Mucosa of descending colon (tissue), 3 donors: ENCODE measurements around the gene ITGAV. TPM values are rescaled to one million over a fixed set of nuclear protein-coding genes. Genes with fewer than 3 reads are reported as not detected.
A peak's percentile ranks its signal among the peaks of the same experiment; 100 is the strongest.

Experiments used
- ATAC-seq: fragments of 200-7000 bp; cut with Tn5 transposase; one replicate; pipeline ENCODE4 v1.9.1; 2020; ENCODE audit warnings: mild to moderate bottlenecking, moderate library complexity
- DNase-seq, 3 donors: peaks; one replicate each; pipeline ENCODE4 v3.0.0-alpha.2; 2020
- H3K36me3 ChIP-seq: fragments of 200-600 bp; one replicate; pipeline ENCODE4 v1.8.0; 2021; ENCODE audit warnings: low read depth, mild to moderate bottlenecking
- H3K4me1 ChIP-seq: fragments of 200-600 bp; one replicate; pipeline ENCODE4 v1.8.0; 2021; ENCODE audit warnings: low read depth, mild to moderate bottlenecking
- H3K4me3 ChIP-seq: fragments of 200-600 bp; one replicate; pipeline ENCODE4 v1.8.0; 2021; ENCODE audit warnings: mild to moderate bottlenecking
- H3K9me3 ChIP-seq: fragments of 200-600 bp; one replicate; pipeline ENCODE4 v1.8.0; 2021; ENCODE audit warnings: mild to moderate bottlenecking
- CTCF ChIP-seq: fragments of 200-600 bp; IDR thresholded peaks from one replicate; pipeline ENCODE4 v1.8.0; 2022; ENCODE audit warnings: antibody characterized with exemption, mild to moderate bottlenecking
- intact Hi-C, 2 donors: fragments of 100-400 bp; cut with DNase I in 1 of 2; cut with micrococcal nuclease in 1 of 2; formaldehyde crosslinking; loops; one replicate each; pipeline versions ENCODE4 v1.11.0 to v1.11.1; 2022; cut with DNase I, micrococcal nuclease
- long read RNA-seq, 2 donors: library from polyadenylated mRNA; unstranded; transcript quantifications; one replicate each; pipeline ENCODE4 v2.0.0, GENCODE V29; 2019 to 2021
- total RNA-seq, 3 donors: library from RNA; stranded (reverse); fragmentation: NEBNext Ultra II Directional in 2 of 3; extraction: Animal tissue kit (Norgen Biotek cat#: 25700) in 2 of 3; gene quantifications; one replicate each; pipeline versions ENCODE4 v1.2.1 to v1.2.4, GENCODE V29; 2021 to 2023
- donor health status: DM: no; HTN: no; CAD: no; lungs with moderate emphysema.
- donor health status: DM: no; HTN: no; CAD: no.
- donor health status: DM: no; HTN: yes; CAD: no.

Gene ITGAV
- total RNA-seq: 10 to 100 TPM; 41.0 to 62.8 (median 47.2) TPM
- long read RNA-seq, donor 1, full-length matches to known transcripts: 14 of 24 reads
- long read RNA-seq, donor 1, partial matches to known transcripts: 9 of 24 reads
- long read RNA-seq, donor 1, other reads (novel, unspliced or antisense): 1 of 24 reads
- long read RNA-seq, donor 2, partial matches to known transcripts: 4 of 6 reads
- long read RNA-seq, donor 2, other reads (novel, unspliced or antisense): 2 of 6 reads

GRCh38 chr2:186589612-186590349 lies at the start of gene ITGAV:
Gene ITGAV, plus strand, starts transcription at chr2:186590056. Its CDS starts 283 bp downstream, at chr2:186590339.
- TF ChIP-seq CTCF: no peak
- intact Hi-C loops: loop anchor here in 1 of 2 donors (10.0 kb wide), 1 partner anchor 105 kb away; the partner anchor contains the start of gene ZC3H15
- peak within 1 kb of the TSS; percentile 81 for H3K4me3 ChIP-seq
- ATAC-seq (peak; percentile 98), DNase-seq (peak; percentile 94 to 96 (median 95))
- H3K4me1 ChIP-seq: peaks cover 17% of the 10 kb centered on the region
- H3K36me3 ChIP-seq: no peaks in the 10 kb centered on the region
- H3K9me3 ChIP-seq: no peaks in the 10 kb centered on the region

DNA sequence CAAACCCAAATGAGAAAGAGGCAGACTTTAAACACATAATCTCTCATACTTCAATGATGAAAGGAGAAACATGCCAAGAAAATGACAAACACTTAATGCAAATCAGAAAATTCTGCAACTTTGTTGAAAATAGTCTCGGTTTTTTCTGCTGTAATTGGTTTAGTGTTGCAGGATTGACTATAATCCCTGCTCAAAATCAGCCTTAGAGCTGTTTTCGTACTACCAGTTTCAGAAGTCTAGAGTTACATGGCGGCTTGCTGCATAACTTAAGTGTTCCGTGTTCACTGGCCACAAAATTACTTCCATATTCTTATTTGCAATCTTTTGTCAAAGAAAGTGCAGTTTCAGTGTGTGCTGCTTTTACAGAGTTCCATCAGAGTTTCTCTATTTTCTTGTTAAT lies 48.9 kb upstream of the ITGAV start:
- no peaks in the 10 kb centered on the region for H3K36me3 ChIP-seq
- no peaks in the 10 kb centered on the region for H3K4me1 ChIP-seq
- DNase-seq (no peak), ATAC-seq (no peak)
- TF ChIP-seq CTCF: no peak
- H3K9me3 ChIP-seq: no peaks in the 10 kb centered on the region
- H3K4me3 ChIP-seq: no peak overlapping the region
- intact Hi-C loops: no loop called here

GRCh38 chr2:186542002-186542401 lies 47.9 kb upstream of the ITGAV start:
- ATAC-seq (no peak), DNase-seq (no peak)
- no peaks in the 10 kb centered on the region for H3K36me3 ChIP-seq
- TF ChIP-seq CTCF: no peak
- H3K4me3 ChIP-seq: no peak overlapping the region
- H3K9me3 ChIP-seq: no peaks in the 10 kb centered on the region
- H3K4me1 ChIP-seq: no peaks in the 10 kb centered on the region
- intact Hi-C loops: no loop called here

- no peaks in the 10 kb centered on the region for H3K4me1 ChIP-seq
- H3K4me3 ChIP-seq: no peak overlapping the region
- no peak for DNase-seq
- intact Hi-C loops: no loop called here
- H3K36me3 ChIP-seq: no peaks in the 10 kb centered on the region
- H3K9me3 ChIP-seq: no peaks in the 10 kb centered on the region
- peak; percentile 28 for ATAC-seq
- TF ChIP-seq CTCF: no peak
Observed at GRCh38 chr2:186543561-186544131, 46.2 kb upstream of the ITGAV start.

DNA sequence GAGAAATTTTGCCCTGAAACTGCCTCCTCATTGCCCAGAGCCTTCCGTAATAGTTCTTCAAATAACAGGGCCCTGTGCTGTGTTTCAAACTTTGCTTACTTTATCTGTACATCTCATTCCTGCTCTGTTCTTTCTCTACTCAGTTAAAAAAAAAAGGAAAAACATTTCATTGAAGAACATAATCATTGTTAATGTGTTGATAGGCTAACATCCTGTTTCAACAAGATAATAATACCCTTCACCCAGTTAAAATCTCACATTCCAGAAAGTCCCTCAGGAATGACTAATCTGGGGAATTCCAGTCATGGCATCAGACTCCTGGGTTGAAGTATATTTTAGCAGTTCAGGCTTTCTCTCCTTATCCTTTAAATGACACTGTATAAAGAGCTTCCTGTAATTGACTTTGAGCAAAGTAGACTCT lies 45.6 kb upstream of the ITGAV start:
- H3K4me1 ChIP-seq: no peaks in the 10 kb centered on the region
- H3K9me3 ChIP-seq: no peaks in the 10 kb centered on the region
- H3K36me3 ChIP-seq: no peaks in the 10 kb centered on the region
- intact Hi-C loops: no loop called here
- DNase-seq (no peak), ATAC-seq (peak; percentile 83)
- no peak for TF ChIP-seq CTCF
- no peak overlapping the region for H3K4me3 ChIP-seq
